HCT116 (cell line): ENCODE results near the gene CRYBG3. TPM values are rescaled to one million over a fixed set of nuclear protein-coding genes. Genes with fewer than 3 reads are reported as not detected.

Source experiments
- ATAC-seq: fragments of 200-7000 bp; cut with Tn5 transposase; 2 replicates; pipeline ENCODE4 v1.9.1; 2020; ENCODE audit warnings: mild to moderate bottlenecking, moderate library complexity
- BruUV-seq: library from RNA; stranded (reverse); fragments of 400-500 nt; replicated peaks from 2 replicates; lab custom pipeline; 2021; lab: Mats Ljungman, UMichigan
- CTCF ChIA-PET: fragments of 300-600 bp; sonication (Branson Sonifier 250); formaldehyde crosslinking; loops from one replicate; lab custom pipeline; 2021; ENCODE audit warnings: antibody characterized with exemption; lab: Charles Lee
- POLR2A ChIA-PET: fragments of 300-600, 350-600 bp; sonication (Branson Sonifier 250); formaldehyde crosslinking; loops from one replicate; lab custom pipeline; 2021; ENCODE audit warnings: antibody characterized with exemption; lab: Charles Lee
- RAD21 ChIA-PET, 2 experiments: fragments of 300-600 bp; sonication (Branson Sonifier 250); formaldehyde crosslinking; loops; one replicate each; lab custom pipeline; 2023; ENCODE audit warnings: low total read pairs in 2 of 2; ENCODE audit not compliant: uncharacterized antibody in 2 of 2, unreplicated experiment in 2 of 2, low non-redundant PET in 1 of 2; lab: Charles Lee
- DNase-seq: peaks from one replicate; pipeline ENCODE4 v3.0.0-alpha.2; 2010; ENCODE audit warnings: low read depth, low spot score
- H2AFZ ChIP-seq: fragments of 200-600 bp; shearing (Covaris generic), sonication (generic); 2 replicates; pipeline ENCODE4 v1.6.1; 2017; ENCODE audit warnings: low read depth, mixed run types, mixed read lengths, antibody characterized with exemption, low read length; ENCODE audit not compliant: poor library complexity, severe bottlenecking
- H3K27ac ChIP-seq: 2 replicates; pipeline ENCODE4 v1.5.1; 2012; ENCODE audit warnings: low read depth, low read length
- H3K27me3 ChIP-seq: fragments of 200-600 bp; sonication (generic); 2 replicates; pipeline ENCODE4 v1.6.1; 2016; ENCODE audit warnings: mixed run types, low read length, mixed read lengths; ENCODE audit not compliant: insufficient read depth
- H3K36me3 ChIP-seq, 2 experiments: fragments of 200-500 bp in 1 of 2; fragments of 200-600 bp in 1 of 2; sonication (Bioruptor generic) in 1 of 2; sonication (generic) in 1 of 2; 2 replicates each; pipeline versions ENCODE4 v1.5.1 to v1.6.1; 2014 to 2016; ENCODE audit warnings: low read length in 2 of 2, inconsistent platforms in 1 of 2, mixed read lengths in 1 of 2, mixed run types in 1 of 2; ENCODE audit not compliant: insufficient read depth in 2 of 2, control insufficient read depth in 1 of 2
- H3K4me1 ChIP-seq, 2 experiments: fragments of 200-600 bp in 1 of 2; sonication (generic) in 1 of 2; 2 replicates each; pipeline versions ENCODE4 v1.5.1 to v1.6.1; 2012 to 2017; ENCODE audit warnings: low read length in 2 of 2, inconsistent platforms in 1 of 2, mild to moderate bottlenecking in 1 of 2, mixed read lengths in 1 of 2, mixed run types in 1 of 2, moderate library complexity in 1 of 2; ENCODE audit not compliant: insufficient read depth in 2 of 2, control insufficient read depth in 1 of 2
- H3K4me2 ChIP-seq: fragments of 200-600 bp; sonication (generic); 2 replicates; pipeline ENCODE4 v1.6.1; 2017; ENCODE audit warnings: mixed run types, low read length, mixed read lengths
- H3K4me3 ChIP-seq, 2 experiments: fragments of 200-600 bp in 1 of 2; sonication (generic) in 1 of 2; replicated peaks in 1 of 2; 2 replicates each; pipeline ENCODE4 v1.5.1; 2011 to 2016; ENCODE audit warnings: low read length in 2 of 2, control low read depth in 1 of 2, low read depth in 1 of 2, mild to moderate bottlenecking in 1 of 2, mixed read lengths in 1 of 2, mixed run types in 1 of 2
- H3K79me2 ChIP-seq: fragments of 200-600 bp; sonication (generic); 2 replicates; pipeline ENCODE4 v1.6.1; 2017; ENCODE audit warnings: mild to moderate bottlenecking, mixed run types, low read length, moderate library complexity, mixed read lengths; ENCODE audit not compliant: insufficient read depth
- H3K9ac ChIP-seq: fragments of 200-600 bp; sonication (generic); 2 replicates; pipeline ENCODE4 v1.6.1; 2016; ENCODE audit warnings: low read length, mixed read lengths
- H3K9me2 ChIP-seq: fragments of 200-600 bp; sonication (generic), shearing (Covaris generic); 2 replicates; pipeline ENCODE4 v1.6.1; 2017; ENCODE audit warnings: mixed run types, mild to moderate bottlenecking, moderate library complexity; ENCODE audit not compliant: insufficient read depth
- H3K9me3 ChIP-seq, 2 experiments: fragments of 200-500 bp in 1 of 2; fragments of 200-600 bp in 1 of 2; sonication (Bioruptor generic) in 1 of 2; sonication (generic) in 1 of 2; 2 replicates each; pipeline ENCODE4 v1.6.1; 2014 to 2017; ENCODE audit warnings: low read length in 2 of 2, mixed read lengths in 2 of 2, inconsistent platforms in 1 of 2, low read depth in 1 of 2, mild to moderate bottlenecking in 1 of 2, mixed run types in 1 of 2, moderate library complexity in 1 of 2; ENCODE audit not compliant: control insufficient read depth in 1 of 2, insufficient read depth in 1 of 2
- H4K20me1 ChIP-seq: fragments of 200-600 bp; sonication (generic), shearing (Covaris generic); 2 replicates; pipeline ENCODE4 v1.6.1; 2017; ENCODE audit warnings: mixed run types, mild to moderate bottlenecking, moderate library complexity; ENCODE audit not compliant: insufficient read depth
- ATF3 ChIP-seq: IDR thresholded peaks from 2 replicates; pipeline ENCODE4 v1.6.1; 2012
- CEBPB ChIP-seq: IDR thresholded peaks from 2 replicates; pipeline ENCODE4 v1.6.1; 2012; ENCODE audit warnings: low read depth
- CTCF ChIP-seq, 3 experiments: fragments of 200-600 bp in 1 of 3; sonication (generic) in 1 of 3; IDR thresholded peaks in 2 of 3; conservative IDR thresholded peaks in 1 of 3; 2 replicates each; pipeline ENCODE4 v1.5.1; 2012 to 2017; ENCODE audit warnings: low read depth in 2 of 3, low read length in 2 of 3, antibody characterized with exemption in 1 of 3, borderline replicate concordance in 1 of 3, control low read depth in 1 of 3, mild to moderate bottlenecking in 1 of 3, mixed read lengths in 1 of 3, mixed run types in 1 of 3, moderate library complexity in 1 of 3; ENCODE audit not compliant: insufficient read depth in 1 of 3
- EGR1 ChIP-seq: IDR thresholded peaks from 2 replicates; pipeline ENCODE4 v1.6.1; 2012; ENCODE audit warnings: low read depth
- ELF1 ChIP-seq: IDR thresholded peaks from 2 replicates; pipeline ENCODE4 v1.6.1; 2012; ENCODE audit warnings: low read depth, borderline replicate concordance
- EZH2 ChIP-seq: fragments of 200-600 bp; sonication (generic); IDR thresholded peaks from 2 replicates; pipeline ENCODE4 v1.6.1; 2017; ENCODE audit warnings: antibody characterized with exemption, mixed run types
- EZH2phosphoT487 ChIP-seq: fragments of 200-600 bp; IDR thresholded peaks from 2 replicates; pipeline ENCODE4 v1.6.1; 2018; ENCODE audit warnings: antibody characterized with exemption, borderline replicate concordance
- FOSL1 ChIP-seq: IDR thresholded peaks from 2 replicates; pipeline ENCODE4 v1.6.1; 2012; ENCODE audit warnings: low read depth
- POLR2A ChIP-seq: IDR thresholded peaks from 2 replicates; pipeline ENCODE4 v1.7.0; 2011; ENCODE audit warnings: borderline replicate concordance; ENCODE audit not compliant: insufficient read depth, insufficient read length; ENCODE audit errors: extremely low read depth
- REST ChIP-seq: IDR thresholded peaks from 2 replicates; pipeline ENCODE4 v1.6.1; 2012; ENCODE audit warnings: low read depth
- SIN3A ChIP-seq: IDR thresholded peaks from 2 replicates; pipeline ENCODE4 v1.6.1; 2012; ENCODE audit warnings: low read depth
- SRF ChIP-seq: IDR thresholded peaks from 2 replicates; pipeline ENCODE4 v1.6.1; 2012; ENCODE audit warnings: low read depth
- TCF7L2 ChIP-seq: IDR thresholded peaks from 2 replicates; pipeline ENCODE4 v1.7.0; 2011; ENCODE audit warnings: borderline replicate concordance, inconsistent platforms; ENCODE audit not compliant: insufficient read depth, insufficient read length; ENCODE audit errors: extremely low read depth
- ZFX ChIP-seq: fragments of 450-650 bp; IDR thresholded peaks from 2 replicates; pipeline ENCODE4 v1.6.1; 2017
- ZNF274 ChIP-seq: fragments of 200-500 bp; sonication (Bioruptor generic); IDR thresholded peaks from 2 replicates; pipeline ENCODE4 v1.6.1; 2014; ENCODE audit warnings: mild to moderate bottlenecking, low read depth, low read length, inconsistent platforms
- intact Hi-C: fragments of 100-400 bp; cut with micrococcal nuclease; formaldehyde crosslinking; loops from 2 replicates; pipeline ENCODE4 v1.10.0; 2022
- total RNA-seq: library from RNA; stranded (reverse); gene quantifications from one replicate; pipeline ENCODE4 v1.2.1, GENCODE V29; 2021; ENCODE audit not compliant: unreplicated experiment
- TF ChIP-seq, protein P1 (sequence below): IDR thresholded peaks from 2 replicates; pipeline ENCODE4 v1.6.1; 2011; ENCODE audit warnings: mild to moderate bottlenecking, low read length, moderate library complexity; ENCODE audit not compliant: insufficient replicate concordance; ENCODE audit errors: extremely low read depth

The CRYBG3 gene
- total RNA-seq, 1 experiment from 2014 or later = 7.5 TPM

DNA sequence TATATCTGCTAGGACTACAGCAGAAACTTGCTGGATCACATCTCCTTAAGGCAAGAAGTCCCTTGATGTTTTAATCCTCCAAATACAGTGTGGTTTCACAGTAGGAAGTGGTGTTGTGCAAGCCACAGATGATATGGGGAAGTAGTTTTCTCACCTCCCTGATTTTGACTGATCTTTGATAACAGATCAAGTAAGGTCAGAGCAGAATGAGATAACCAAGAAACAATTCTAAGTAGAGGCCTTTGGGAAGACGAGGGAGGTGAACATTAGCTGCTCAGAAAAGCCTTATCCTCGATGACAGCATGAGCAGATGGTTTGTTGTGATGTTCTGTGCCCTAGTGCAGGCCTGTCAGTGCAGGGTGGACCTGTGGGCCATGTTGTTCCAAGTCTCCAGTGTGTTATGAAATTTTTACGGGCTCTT lies 89.1 kb downstream of the CRYBG3 start (continued):
- TF ChIP-seq REST = no peak
- TF ChIP-seq ZNF274 = no peak
- TF ChIP-seq ELF1 = no peak

GRCh38 chr3:97911459-97911858 lies 89.6 kb downstream of the CRYBG3 start:
- ATAC-seq (no peak), DNase-seq (no peak)
- RAD21 ChIA-PET = no interaction called here
- Histone ChIP-seq H3K4me2 (no peak overlapping the region), H3K36me3 (no peaks in the 10 kb centered on the region), H3K27ac (no peak overlapping the region), H3K9me2 (no peaks in the 10 kb centered on the region), H3K4me1 (peaks cover 6% of the 10 kb centered on the region in 2 experiments; a peak in 3 of 4 replicates), H3K79me2 (no peaks in the 10 kb centered on the region), H2AFZ (no peak overlapping the region), H3K4me3 (no peak overlapping the region), H4K20me1 (no peaks in the 10 kb centered on the region), H3K27me3 (no peaks in the 10 kb centered on the region), H3K9ac (no peak overlapping the region), H3K9me3 (no peaks in the 10 kb centered on the region)
- CTCF ChIA-PET = no interaction called here
- intact Hi-C loops = no loop called here
- POLR2A ChIA-PET = no interaction called here
- BruUV-seq = no TSS peak
- TF ChIP-seq TCF7L2 (no peak), SRF (no peak), POLR2A (no peak), ELF1 (no peak), SIN3A (no peak), CEBPB (no peak), EZH2phosphoT487 (no peak), CTCF (IDR thresholded peaks at IDR 0.05 in 2 of 3, conservative IDR thresholded peaks at IDR 0.05 in 1 of 3; ENCODE audit: borderline replicate concordance in 1 of 3, insufficient read depth in 1 of 3, low read depth in 2 of 3, low read length in 2 of 3) (no peak), ZFX (no peak), EZH2 (no peak), ZNF274 (no peak), ATF3 (no peak), FOSL1 (no peak), EGR1 (no peak)
- TF ChIP-seq, protein P1, sequence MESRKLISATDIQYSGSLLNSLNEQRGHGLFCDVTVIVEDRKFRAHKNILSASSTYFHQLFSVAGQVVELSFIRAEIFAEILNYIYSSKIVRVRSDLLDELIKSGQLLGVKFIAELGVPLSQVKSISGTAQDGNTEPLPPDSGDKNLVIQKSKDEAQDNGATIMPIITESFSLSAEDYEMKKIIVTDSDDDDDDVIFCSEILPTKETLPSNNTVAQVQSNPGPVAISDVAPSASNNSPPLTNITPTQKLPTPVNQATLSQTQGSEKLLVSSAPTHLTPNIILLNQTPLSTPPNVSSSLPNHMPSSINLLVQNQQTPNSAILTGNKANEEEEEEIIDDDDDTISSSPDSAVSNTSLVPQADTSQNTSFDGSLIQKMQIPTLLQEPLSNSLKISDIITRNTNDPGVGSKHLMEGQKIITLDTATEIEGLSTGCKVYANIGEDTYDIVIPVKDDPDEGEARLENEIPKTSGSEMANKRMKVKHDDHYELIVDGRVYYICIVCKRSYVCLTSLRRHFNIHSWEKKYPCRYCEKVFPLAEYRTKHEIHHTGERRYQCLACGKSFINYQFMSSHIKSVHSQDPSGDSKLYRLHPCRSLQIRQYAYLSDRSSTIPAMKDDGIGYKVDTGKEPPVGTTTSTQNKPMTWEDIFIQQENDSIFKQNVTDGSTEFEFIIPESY = no peak
